HCT116 (cell line): Measurements from ENCODE around the gene ERCC6. TPM values are rescaled to one million over a fixed set of nuclear protein-coding genes. Genes with fewer than 3 reads are reported as not detected.
A peak's percentile ranks its signal among the peaks of the same experiment; 100 is the strongest.

Experiments
- ATAC-seq: fragments of 200-7000 bp; cut with Tn5 transposase; 2 replicates; pipeline ENCODE4 v1.9.1; 2020; ENCODE audit warnings: mild to moderate bottlenecking, moderate library complexity
- Bru-seq: library from RNA; stranded (reverse); fragments of 400-500 nt; gene quantifications from one replicate; lab custom pipeline; 2021; lab: Mats Ljungman, UMichigan
- BruChase-seq, 2 experiments: library from RNA; stranded (reverse); fragments of 400-500 nt; gene quantifications; one replicate each; lab custom pipeline; 2021; lab: Mats Ljungman, UMichigan
- BruUV-seq: library from RNA; stranded (reverse); fragments of 400-500 nt; replicated peaks from 2 replicates; lab custom pipeline; 2021; lab: Mats Ljungman, UMichigan
- CTCF ChIA-PET: fragments of 300-600 bp; sonication (Branson Sonifier 250); formaldehyde crosslinking; loops from one replicate; lab custom pipeline; 2021; ENCODE audit warnings: antibody characterized with exemption; lab: Charles Lee
- POLR2A ChIA-PET: fragments of 300-600, 350-600 bp; sonication (Branson Sonifier 250); formaldehyde crosslinking; loops from one replicate; lab custom pipeline; 2021; ENCODE audit warnings: antibody characterized with exemption; lab: Charles Lee
- RAD21 ChIA-PET, 2 experiments: fragments of 300-600 bp; sonication (Branson Sonifier 250); formaldehyde crosslinking; loops; one replicate each; lab custom pipeline; 2023; ENCODE audit warnings: low total read pairs in 2 of 2; ENCODE audit not compliant: uncharacterized antibody in 2 of 2, unreplicated experiment in 2 of 2, low non-redundant PET in 1 of 2; lab: Charles Lee
- DNase-seq: peaks from one replicate; pipeline ENCODE4 v3.0.0-alpha.2; 2010; ENCODE audit warnings: low read depth, low spot score
- H2AFZ ChIP-seq: fragments of 200-600 bp; shearing (Covaris generic), sonication (generic); 2 replicates; pipeline ENCODE4 v1.6.1; 2017; ENCODE audit warnings: low read depth, mixed run types, mixed read lengths, antibody characterized with exemption, low read length; ENCODE audit not compliant: poor library complexity, severe bottlenecking
- H3K27ac ChIP-seq: 2 replicates; pipeline ENCODE4 v1.5.1; 2012; ENCODE audit warnings: low read depth, low read length
- H3K27me3 ChIP-seq: fragments of 200-600 bp; sonication (generic); 2 replicates; pipeline ENCODE4 v1.6.1; 2016; ENCODE audit warnings: mixed run types, low read length, mixed read lengths; ENCODE audit not compliant: insufficient read depth
- H3K36me3 ChIP-seq, 2 experiments: fragments of 200-500 bp in 1 of 2; fragments of 200-600 bp in 1 of 2; sonication (Bioruptor generic) in 1 of 2; sonication (generic) in 1 of 2; 2 replicates each; pipeline versions ENCODE4 v1.5.1 to v1.6.1; 2014 to 2016; ENCODE audit warnings: low read length in 2 of 2, inconsistent platforms in 1 of 2, mixed read lengths in 1 of 2, mixed run types in 1 of 2; ENCODE audit not compliant: insufficient read depth in 2 of 2, control insufficient read depth in 1 of 2
- H3K4me1 ChIP-seq, 2 experiments: fragments of 200-600 bp in 1 of 2; sonication (generic) in 1 of 2; 2 replicates each; pipeline versions ENCODE4 v1.5.1 to v1.6.1; 2012 to 2017; ENCODE audit warnings: low read length in 2 of 2, inconsistent platforms in 1 of 2, mild to moderate bottlenecking in 1 of 2, mixed read lengths in 1 of 2, mixed run types in 1 of 2, moderate library complexity in 1 of 2; ENCODE audit not compliant: insufficient read depth in 2 of 2, control insufficient read depth in 1 of 2
- H3K4me2 ChIP-seq: fragments of 200-600 bp; sonication (generic); 2 replicates; pipeline ENCODE4 v1.6.1; 2017; ENCODE audit warnings: mixed run types, low read length, mixed read lengths
- H3K4me3 ChIP-seq, 2 experiments: fragments of 200-600 bp in 1 of 2; sonication (generic) in 1 of 2; replicated peaks in 1 of 2; 2 replicates each; pipeline ENCODE4 v1.5.1; 2011 to 2016; ENCODE audit warnings: low read length in 2 of 2, control low read depth in 1 of 2, low read depth in 1 of 2, mild to moderate bottlenecking in 1 of 2, mixed read lengths in 1 of 2, mixed run types in 1 of 2
- H3K79me2 ChIP-seq: fragments of 200-600 bp; sonication (generic); 2 replicates; pipeline ENCODE4 v1.6.1; 2017; ENCODE audit warnings: mild to moderate bottlenecking, mixed run types, low read length, moderate library complexity, mixed read lengths; ENCODE audit not compliant: insufficient read depth
- H3K9ac ChIP-seq: fragments of 200-600 bp; sonication (generic); 2 replicates; pipeline ENCODE4 v1.6.1; 2016; ENCODE audit warnings: low read length, mixed read lengths
- H3K9me2 ChIP-seq: fragments of 200-600 bp; sonication (generic), shearing (Covaris generic); 2 replicates; pipeline ENCODE4 v1.6.1; 2017; ENCODE audit warnings: mixed run types, mild to moderate bottlenecking, moderate library complexity; ENCODE audit not compliant: insufficient read depth
- H3K9me3 ChIP-seq, 2 experiments: fragments of 200-500 bp in 1 of 2; fragments of 200-600 bp in 1 of 2; sonication (Bioruptor generic) in 1 of 2; sonication (generic) in 1 of 2; 2 replicates each; pipeline ENCODE4 v1.6.1; 2014 to 2017; ENCODE audit warnings: low read length in 2 of 2, mixed read lengths in 2 of 2, inconsistent platforms in 1 of 2, low read depth in 1 of 2, mild to moderate bottlenecking in 1 of 2, mixed run types in 1 of 2, moderate library complexity in 1 of 2; ENCODE audit not compliant: control insufficient read depth in 1 of 2, insufficient read depth in 1 of 2
- H4K20me1 ChIP-seq: fragments of 200-600 bp; sonication (generic), shearing (Covaris generic); 2 replicates; pipeline ENCODE4 v1.6.1; 2017; ENCODE audit warnings: mixed run types, mild to moderate bottlenecking, moderate library complexity; ENCODE audit not compliant: insufficient read depth
- CBX3 ChIP-seq: IDR thresholded peaks from 2 replicates; pipeline ENCODE4 v1.6.1; 2012; ENCODE audit warnings: low read depth
- EGR1 ChIP-seq: IDR thresholded peaks from 2 replicates; pipeline ENCODE4 v1.6.1; 2012; ENCODE audit warnings: low read depth
- ELF1 ChIP-seq: IDR thresholded peaks from 2 replicates; pipeline ENCODE4 v1.6.1; 2012; ENCODE audit warnings: low read depth, borderline replicate concordance
- EZH2 ChIP-seq: fragments of 200-600 bp; sonication (generic); IDR thresholded peaks from 2 replicates; pipeline ENCODE4 v1.6.1; 2017; ENCODE audit warnings: antibody characterized with exemption, mixed run types
- POLR2A ChIP-seq: IDR thresholded peaks from 2 replicates; pipeline ENCODE4 v1.7.0; 2011; ENCODE audit warnings: borderline replicate concordance; ENCODE audit not compliant: insufficient read depth, insufficient read length; ENCODE audit errors: extremely low read depth
- POLR2AphosphoS5 ChIP-seq: IDR thresholded peaks from 2 replicates; pipeline ENCODE4 v1.6.1; 2011; ENCODE audit warnings: mild to moderate bottlenecking, low read depth, low read length, moderate library complexity
- SIN3A ChIP-seq: IDR thresholded peaks from 2 replicates; pipeline ENCODE4 v1.6.1; 2012; ENCODE audit warnings: low read depth
- TCF7L2 ChIP-seq: IDR thresholded peaks from 2 replicates; pipeline ENCODE4 v1.7.0; 2011; ENCODE audit warnings: borderline replicate concordance, inconsistent platforms; ENCODE audit not compliant: insufficient read depth, insufficient read length; ENCODE audit errors: extremely low read depth
- ZFX ChIP-seq: fragments of 450-650 bp; IDR thresholded peaks from 2 replicates; pipeline ENCODE4 v1.6.1; 2017
- ZNF274 ChIP-seq: fragments of 200-500 bp; sonication (Bioruptor generic); IDR thresholded peaks from 2 replicates; pipeline ENCODE4 v1.6.1; 2014; ENCODE audit warnings: mild to moderate bottlenecking, low read depth, low read length, inconsistent platforms
- intact Hi-C: fragments of 100-400 bp; cut with micrococcal nuclease; formaldehyde crosslinking; loops from 2 replicates; pipeline ENCODE4 v1.10.0; 2022
- long read RNA-seq: library from polyadenylated mRNA; unstranded; transcript quantifications from one replicate; pipeline ENCODE4 v2.0.0, GENCODE V29; 2021; ENCODE audit not compliant: unreplicated experiment
- polyA plus RNA-seq: library from polyadenylated mRNA; unstranded; fragments of >200 nt; gene quantifications from 2 replicates; pipeline ENCODE4 v1.2.1, GENCODE V29; 2012; ENCODE audit warnings: missing spikeins
- total RNA-seq: library from RNA; stranded (reverse); gene quantifications from one replicate; pipeline ENCODE4 v1.2.1, GENCODE V29; 2021; ENCODE audit not compliant: unreplicated experiment
- TF ChIP-seq, protein P1 (sequence below): IDR thresholded peaks from 2 replicates; pipeline ENCODE4 v1.6.1; 2012

ERCC6 gene
- total RNA-seq (16.4 TPM), Bru-seq, nascent RNA (percentile 67 among the genes with signal in this experiment), BruChase-seq, experiment 1, labeled RNA remaining after a 6-hour chase (percentile 67 among the genes with signal in this experiment), BruChase-seq, experiment 2, labeled RNA remaining after a 2-hour chase (percentile 72 among the genes with signal in this experiment)
- 5.8 and 9.2 TPM in 2 replicates for polyA plus RNA-seq
- long read RNA-seq, full-length matches to known transcripts: 4 of 12 reads
- long read RNA-seq, partial matches to known transcripts: 5 of 12 reads
- long read RNA-seq, other reads (novel, unspliced or antisense): 3 of 12 reads

GRCh38 chr10:49538381-49539319 is at the start of gene ERCC6:
Gene ERCC6 (minus strand): TSS chr10:49539121.
- H3K79me2 ChIP-seq: peaks cover 31% of the 10 kb centered on the region
- CTCF ChIA-PET: interaction anchor here (0.6 to 2.1 kb wide), 6 partner anchors 13 to 882 kb away, joined by 3 to 12 read pairs (median 6); no protein-coding TSS in a partner anchor
- no peaks in the 10 kb centered on the region for H3K9me2 ChIP-seq
- peak within 1 kb of the TSS; percentile 59 for H3K27ac ChIP-seq
- intact Hi-C loops: no loop called here
- peak; percentile 84 for TF ChIP-seq POLR2A
- TF ChIP-seq EGR1: peak; percentile 81
- TF ChIP-seq TCF7L2: no peak
- no peak for TF ChIP-seq ZNF274
- TF ChIP-seq SIN3A: peak; percentile 80
- peak; percentile 83 for TF ChIP-seq ZFX
- TF ChIP-seq, protein P1, sequence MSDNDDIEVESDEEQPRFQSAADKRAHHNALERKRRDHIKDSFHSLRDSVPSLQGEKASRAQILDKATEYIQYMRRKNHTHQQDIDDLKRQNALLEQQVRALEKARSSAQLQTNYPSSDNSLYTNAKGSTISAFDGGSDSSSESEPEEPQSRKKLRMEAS: peak; percentile 96
- peak; percentile 25; the same call in 1 of the 2 replicates for TF ChIP-seq ELF1
- no peak for TF ChIP-seq CBX3
- no peak for TF ChIP-seq EZH2
- peak; percentile 91 for TF ChIP-seq POLR2AphosphoS5
- peak within 1 kb of the TSS; percentile 58 to 75 for H3K4me3 ChIP-seq
- no TSS peak for BruUV-seq
- H3K36me3 ChIP-seq: no peaks in the 10 kb centered on the region
- RAD21 ChIA-PET: no interaction called here
- H3K4me2 ChIP-seq: peak within 1 kb of the TSS; percentile 98
- POLR2A ChIA-PET: interaction anchor here (1.2 to 1.7 kb wide), 4 partner anchors 10 to 15 kb away, joined by 4 to 9 read pairs (median 7); no protein-coding TSS in a partner anchor
- H3K4me1 ChIP-seq: peaks cover 10 to 22% of the 10 kb centered on the region in 2 experiments
- no peaks in the 10 kb centered on the region for H3K27me3 ChIP-seq
- no peaks in the 10 kb centered on the region for H3K9me3 ChIP-seq
- DNase-seq (peak; percentile 94), ATAC-seq (peak; percentile 95)
- no peaks in the 10 kb centered on the region for H4K20me1 ChIP-seq
- peak within 1 kb of the TSS; percentile 63 for H3K9ac ChIP-seq
- peak within 1 kb of the TSS; percentile 96 for H2AFZ ChIP-seq
